NOMO-1 treated with DMSO at 0.1 percent for 48 hours (cell line): ENCODE measurements around the gene ASTN2.
"Not testable (repeated sequence)": the region's sequence is repeated elsewhere in the genome, so short reads cannot be mapped to it uniquely, and the experiment has no call there.

Source experiments
- DNase-seq: peaks from one replicate; lab custom pipeline; 2025; ENCODE audit not compliant: unreplicated experiment; lab: John Stamatoyannopoulos, UW

The ASTN2 gene

DNA sequence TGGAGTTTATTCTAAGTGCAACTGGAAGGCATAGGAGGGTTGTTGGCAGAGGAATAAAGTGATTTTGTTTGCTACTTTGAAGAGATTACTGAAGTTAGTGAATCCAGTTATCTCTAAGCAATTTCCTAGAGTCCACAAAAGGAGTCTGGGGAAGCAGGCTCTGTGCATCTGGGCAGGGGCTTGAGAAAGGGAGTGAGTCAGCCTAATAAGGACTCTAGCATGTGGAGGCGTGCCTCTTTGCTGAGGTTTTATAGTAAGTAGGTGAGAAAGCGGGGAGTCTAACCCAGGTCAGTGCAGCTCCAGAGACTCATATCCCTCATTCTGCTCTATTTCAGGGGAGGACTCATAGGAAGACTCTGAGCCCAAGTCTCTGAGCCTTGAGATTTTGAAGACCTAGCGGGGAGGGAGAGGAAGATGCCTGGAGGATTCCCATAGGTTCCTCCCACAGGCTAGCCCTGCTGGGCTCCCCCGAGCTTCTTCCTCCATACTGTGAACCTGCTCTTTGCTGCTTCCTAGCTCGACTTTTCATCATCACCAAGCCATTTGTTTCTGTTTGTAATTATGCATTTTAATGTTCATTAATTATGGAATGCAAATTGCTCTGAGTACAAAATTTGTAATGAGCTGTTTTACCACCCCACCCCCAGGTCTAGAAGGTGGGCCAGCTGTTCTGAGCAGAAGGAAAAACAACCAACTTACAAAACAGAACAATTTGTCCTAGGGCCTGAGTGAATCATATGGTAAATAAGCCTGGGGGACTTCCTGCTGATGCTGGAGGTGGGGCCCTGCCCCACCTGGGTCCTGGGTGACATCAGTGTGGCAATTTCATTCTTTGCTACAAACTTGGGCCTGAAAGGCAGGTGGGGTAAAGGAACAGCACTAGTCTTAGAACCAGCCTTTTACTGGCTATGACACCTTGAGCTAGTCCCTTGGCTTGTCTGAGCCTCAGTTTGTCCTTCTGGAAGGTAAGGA is 577.6 kb downstream of the ASTN2 start:
- DNase-seq, result no peak

DNA sequence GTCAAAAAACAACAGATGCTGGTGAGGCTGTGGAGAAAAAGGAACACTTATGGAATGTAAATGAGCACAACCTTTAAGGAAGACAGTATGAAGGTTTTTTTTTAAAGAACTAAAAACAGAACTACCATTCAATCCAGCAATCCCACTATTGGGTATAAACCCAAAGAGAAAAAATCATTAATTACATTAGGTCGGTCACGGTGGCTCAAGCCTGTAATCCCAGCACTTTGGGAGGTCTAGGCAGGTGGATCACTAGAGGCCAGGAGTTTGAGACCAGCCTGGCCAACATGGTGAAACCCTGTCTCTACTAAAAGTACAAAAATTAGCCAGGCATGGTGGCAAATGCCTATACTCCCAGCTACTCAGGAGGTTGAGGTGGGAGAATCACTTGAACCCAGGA is 584.5 kb downstream of the ASTN2 start:
- DNase-seq, result not testable (repeated sequence)

DNA sequence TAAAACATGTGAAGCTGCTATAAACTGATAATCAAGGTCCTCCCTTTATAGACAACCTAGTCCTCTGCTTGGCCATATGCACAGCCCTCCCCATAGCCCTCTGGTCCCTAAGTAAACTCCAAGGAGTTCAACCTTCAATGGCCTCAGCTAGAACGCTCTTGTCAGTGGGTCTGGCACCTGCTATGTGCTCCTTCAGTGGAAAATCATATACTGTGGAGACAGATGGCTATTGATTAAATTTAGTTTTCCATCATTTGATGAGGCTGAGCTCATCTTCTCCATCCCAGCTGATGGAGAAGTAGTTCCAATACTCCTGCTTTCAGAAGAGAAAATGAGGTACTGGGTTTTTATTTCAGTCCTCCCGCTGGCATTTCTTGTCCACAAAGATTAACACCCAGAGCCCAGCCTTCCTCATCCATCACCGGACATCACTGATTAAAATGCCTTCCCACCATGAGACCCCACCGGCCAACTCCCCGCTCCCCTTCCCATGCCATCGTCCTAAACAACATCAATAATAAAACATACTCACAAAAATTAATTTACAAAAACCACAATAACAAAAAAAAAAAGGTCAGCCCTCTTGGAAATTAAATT is 593.1 kb downstream of the ASTN2 start:
- DNase-seq, result no peak

DNA sequence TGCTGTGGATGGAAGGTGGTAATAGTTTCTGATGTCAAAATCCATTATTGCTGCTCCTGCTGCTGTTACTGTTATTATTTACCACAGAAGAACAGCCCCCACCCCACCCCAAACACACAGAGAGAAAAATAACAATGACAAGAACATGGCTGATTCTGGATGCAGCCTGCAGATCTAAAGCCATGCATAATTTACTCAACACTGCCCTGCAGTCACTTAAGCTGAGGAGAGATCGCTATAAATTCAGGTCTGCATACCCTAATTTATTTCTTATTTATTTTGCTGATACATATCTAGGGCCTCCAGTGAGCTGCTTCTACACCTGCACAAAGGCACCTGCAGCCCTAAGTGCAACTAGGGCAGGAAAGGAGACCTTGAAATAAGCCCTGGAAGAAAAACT is 595.7 kb downstream of the ASTN2 start:
- no peak for DNase-seq

DNA sequence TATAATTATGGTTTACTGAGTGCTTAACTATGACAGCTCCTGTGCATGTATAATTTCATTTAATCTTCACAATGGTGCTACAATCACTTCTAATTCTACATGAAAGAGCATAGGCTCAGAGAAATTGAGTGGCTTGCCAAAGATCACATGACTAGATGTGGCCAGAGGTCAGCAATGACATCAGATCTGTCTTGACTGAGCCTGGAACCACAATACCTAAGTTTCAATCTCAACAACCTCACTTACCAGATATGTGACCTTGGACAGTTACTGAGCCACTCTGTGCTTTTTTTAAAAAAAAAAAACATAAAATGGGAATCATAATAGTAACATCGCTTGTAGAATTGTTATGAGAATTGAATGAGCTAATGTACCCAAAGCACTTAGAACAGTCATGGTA is 597.1 kb downstream of the ASTN2 start:
- DNase-seq, result no peak

DNA sequence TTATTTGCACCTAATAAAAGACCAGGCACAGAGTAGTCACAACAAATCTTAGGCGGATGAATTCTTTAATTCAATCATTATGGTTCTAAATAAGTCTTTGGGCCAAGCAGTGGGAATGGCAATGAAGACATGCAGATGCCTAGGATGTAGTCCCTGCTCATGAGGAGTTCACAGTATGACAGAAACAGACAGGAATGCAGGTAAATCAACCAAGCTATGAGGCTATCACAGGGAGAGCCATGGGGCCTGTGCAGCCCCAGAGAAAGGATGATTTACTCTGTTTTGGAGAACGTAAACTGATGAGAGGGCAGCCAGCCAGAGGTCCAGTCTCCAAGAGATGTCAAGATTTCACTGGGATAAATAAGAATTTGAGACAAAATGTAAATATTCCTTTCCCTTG is 598.4 kb downstream of the ASTN2 start:
- no peak for DNase-seq

DNA sequence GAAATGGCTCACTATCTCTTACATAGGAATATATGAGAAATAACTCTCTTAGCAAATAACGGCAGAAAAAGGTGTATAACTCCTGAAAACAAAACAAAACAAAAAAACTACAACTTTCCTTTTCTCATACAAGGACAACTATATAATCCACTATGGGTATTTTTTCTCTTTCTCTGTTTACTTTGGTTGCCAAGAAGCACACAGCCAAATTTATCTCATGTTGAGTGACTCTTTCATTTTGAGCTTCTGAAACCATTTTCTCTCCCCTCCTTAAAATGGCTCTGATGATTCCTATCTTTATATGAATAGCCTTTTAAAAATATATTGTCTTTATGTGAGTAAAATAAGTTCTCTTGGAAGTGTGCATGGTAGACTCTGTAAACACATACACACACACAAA is 599.0 kb downstream of the ASTN2 start:
- no peak for DNase-seq

DNA sequence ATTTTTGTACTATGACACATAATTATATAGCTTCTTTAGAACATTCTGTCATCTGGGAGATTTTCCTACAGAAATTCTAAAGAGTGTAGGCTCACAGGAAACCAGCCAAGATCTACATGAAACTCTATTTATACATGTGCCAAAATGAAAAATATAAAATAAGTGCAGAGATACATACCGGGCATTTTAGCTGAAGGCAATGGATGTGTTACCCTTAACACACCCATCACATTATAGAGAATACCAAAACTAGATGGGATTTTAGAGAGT is 601.9 kb downstream of the ASTN2 start:
- no peak for DNase-seq

DNA sequence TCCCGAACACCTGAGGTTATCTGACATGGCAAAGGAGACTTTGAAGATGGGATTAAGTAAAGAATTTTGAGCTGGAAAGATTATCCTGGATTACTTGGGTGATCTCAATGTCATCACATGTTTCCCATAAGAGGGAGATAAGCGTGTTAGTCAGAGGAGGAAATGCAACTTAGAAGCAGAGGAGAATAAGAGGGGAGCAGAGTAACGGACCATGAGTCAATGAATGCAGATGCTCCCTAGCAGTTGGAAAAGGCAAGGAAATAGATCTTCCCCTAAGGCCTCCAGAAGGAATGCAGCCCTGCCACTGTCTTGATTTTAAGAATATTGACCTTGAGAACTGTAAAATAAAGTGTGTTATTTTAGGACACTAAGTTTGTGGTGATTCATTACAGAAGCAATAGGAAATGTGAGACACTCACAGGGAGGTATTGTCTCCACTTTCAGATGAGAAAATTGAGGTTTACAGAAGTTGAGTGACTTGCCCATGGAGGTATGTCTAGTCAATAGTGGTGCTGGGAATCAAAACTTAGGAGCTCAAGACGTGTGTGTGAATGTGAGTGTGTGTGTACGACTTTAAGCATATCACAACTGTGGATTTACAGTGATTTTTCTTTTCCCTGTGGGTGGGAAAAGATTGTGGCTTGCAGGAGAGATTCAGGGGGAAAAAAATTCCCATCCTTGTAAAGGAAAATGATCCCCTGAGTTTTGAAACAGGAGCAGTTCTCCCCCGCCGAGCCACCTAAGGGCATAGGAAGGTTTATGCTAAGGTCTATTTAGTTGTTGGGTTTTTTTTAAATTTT is 602.4 kb downstream of the ASTN2 start:
- no peak for DNase-seq

DNA sequence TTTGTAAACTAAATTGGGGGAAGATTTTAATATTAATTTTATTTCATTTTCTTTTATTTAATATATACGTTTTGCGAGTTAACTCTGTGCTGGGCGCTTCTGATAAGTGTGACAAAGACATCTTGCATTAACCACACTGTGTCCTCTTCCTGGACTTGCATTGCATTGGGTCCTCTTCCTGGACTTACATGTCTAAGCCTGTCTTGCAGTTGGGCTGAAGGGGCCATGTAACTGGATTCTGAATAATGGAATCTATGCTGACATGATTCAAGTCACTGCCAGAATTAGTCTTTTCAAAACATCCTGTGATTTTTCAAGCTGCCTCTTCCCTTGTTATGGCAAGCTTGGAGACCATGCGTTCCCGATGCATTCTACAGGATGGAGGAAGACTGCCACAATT is 605.2 kb downstream of the ASTN2 start:
- DNase-seq, result no peak

DNA sequence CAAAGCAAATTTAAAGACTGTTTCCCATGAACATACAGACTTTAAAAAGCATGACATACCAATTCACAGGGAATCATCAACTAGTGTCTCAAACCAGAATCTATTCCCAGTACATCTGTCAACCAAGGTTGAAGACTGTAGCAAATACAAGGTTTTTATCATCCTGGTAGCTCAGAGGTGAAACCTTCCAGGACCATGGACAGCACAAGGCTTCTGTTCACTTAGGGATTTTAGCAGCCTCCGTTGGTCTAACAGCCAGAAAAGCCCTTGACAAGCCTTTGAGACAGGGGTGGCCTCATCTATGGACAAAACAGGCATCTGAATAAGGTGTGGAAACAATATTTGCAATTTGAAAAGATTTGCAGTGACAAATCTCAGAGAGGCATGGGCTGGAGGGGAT is 608.8 kb downstream of the ASTN2 start:
- DNase-seq, result no peak

DNA sequence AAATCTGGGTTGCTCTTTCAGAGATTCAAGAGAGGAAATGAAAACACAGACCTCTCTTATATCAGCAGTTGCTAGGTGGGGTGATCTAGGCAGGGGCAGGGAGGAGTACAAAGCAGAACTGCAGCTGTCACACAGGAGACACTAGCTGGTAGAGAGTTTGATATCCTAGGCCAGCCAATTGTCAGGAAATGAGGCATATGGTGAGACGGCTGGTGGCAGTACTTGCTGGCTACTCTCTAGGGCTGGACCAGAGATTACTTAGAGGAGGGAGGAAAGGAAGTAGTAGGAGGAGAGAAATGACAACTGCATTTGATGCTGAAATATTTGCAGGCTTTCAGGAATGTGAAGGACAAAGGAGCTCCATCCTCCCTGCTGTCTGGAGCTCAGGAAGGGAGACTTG is 614.0 kb downstream of the ASTN2 start:
- DNase-seq, result no peak

DNA sequence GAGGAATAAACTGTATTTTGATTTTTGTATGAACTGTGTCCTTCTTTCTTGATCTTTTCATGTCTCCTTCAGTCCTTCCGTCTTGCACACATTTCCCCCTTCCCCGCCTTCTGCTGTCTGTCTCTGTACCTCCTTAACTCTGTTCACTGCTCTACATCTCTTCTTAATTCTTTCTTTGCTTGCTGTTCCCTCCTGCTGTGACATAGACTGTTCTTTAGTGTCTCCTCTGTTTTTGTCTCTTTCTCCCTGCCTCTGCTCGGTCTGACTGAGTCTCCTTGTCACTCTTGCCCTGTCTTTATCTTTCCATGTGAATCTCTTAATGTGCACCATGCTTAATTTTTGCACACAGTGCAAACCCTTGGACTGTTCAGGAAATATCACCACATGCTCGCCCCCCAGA is 614.8 kb downstream of the ASTN2 start:
- no peak for DNase-seq

DNA sequence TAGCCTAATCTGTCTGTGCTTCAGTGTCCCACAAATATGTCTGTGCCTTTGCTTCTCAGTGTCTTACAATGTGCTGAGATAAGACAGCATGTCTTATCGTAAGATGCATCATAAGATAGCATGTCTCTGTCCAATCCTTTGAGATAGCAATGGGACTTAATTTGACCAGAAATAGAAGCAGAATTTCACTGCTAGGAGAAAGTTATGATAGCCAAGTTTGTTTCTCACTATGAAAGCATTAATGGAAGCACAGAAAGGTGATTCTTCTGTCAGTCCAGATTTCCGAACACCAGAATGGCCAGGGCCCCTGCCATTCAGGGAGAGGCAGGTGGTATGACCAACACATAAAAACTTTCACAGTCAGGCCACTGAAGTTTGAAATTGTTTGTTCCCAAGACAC is 616.3 kb downstream of the ASTN2 start:
- DNase-seq, result no peak

DNA sequence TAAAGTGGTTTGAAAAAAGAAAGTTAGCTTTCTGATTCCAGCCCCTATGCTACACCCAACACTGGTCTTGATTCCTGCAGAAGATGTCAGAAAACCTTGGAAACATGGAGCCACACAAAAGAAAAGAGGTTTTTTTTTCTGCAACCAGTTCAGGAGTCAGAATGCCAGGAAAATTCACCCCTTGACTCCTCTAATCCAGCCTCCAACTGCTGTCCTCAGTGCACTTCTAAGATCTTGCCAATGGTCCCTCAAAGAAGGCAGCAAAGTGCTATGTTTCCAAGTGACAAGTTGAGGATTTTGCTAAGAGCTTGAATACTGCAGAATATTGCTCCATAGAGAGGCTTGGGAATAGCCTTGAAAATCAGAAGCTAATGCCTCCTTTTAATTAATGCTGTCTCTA is 617.6 kb downstream of the ASTN2 start:
- DNase-seq, result no peak

DNA sequence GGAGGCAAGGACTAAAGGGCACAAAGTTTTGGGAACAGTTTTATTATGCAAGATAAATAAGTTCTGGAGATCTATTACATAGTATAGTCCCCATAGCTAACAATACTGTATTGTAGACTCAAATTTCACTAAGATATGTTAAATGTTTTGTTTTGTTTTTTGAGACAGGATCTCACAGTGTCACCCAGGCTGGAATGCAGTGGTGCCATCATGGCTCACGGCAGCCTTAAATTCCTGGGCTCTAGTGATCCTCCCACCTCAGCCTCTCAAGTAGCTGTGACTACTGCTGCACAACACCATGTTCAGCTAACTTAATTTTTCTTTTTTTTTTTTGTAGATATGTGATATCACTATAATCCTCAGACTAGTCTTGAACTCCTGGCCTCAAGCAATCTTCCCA is 618.2 kb downstream of the ASTN2 start:
- DNase-seq, result no peak

DNA sequence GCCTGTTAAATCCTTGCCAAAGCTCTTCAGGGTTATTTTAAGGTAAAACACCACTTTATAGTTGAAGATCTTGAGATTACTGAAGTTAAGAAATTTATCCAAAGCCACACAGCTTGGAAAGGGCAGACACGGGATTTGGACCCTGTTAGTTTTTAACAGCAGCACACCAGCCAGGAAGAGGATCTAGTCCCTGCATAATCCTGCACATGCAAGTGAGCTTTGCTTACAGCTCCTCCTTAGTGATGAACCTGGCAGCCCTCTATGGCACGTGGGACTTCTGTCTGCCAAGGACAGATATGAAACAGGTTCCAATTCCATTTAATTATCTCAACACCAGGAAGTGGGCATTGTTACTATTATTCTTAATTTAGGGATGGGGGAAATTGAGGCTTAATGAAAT is 619.0 kb downstream of the ASTN2 start:
- DNase-seq, result no peak

DNA sequence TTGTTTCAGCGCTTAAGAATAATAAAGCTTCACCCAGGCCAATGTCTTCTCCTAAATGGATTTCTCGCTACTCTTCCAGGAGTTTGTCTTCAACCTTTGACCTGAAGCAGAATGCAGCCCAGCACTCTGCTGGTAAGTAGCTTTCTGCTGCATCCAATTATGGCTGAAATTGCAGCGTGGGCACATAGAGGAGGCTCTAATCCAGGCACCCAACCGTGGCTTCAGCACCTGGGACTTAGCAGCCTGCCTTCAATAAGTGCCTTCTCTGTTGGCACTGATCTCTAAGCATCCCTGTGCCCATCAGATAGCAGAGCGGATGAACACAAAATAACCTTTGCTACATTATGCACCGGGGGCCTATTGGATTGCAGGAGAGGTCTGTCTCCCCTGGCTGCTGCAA is 622.6 kb downstream of the ASTN2 start:
- DNase-seq, result no peak

DNA sequence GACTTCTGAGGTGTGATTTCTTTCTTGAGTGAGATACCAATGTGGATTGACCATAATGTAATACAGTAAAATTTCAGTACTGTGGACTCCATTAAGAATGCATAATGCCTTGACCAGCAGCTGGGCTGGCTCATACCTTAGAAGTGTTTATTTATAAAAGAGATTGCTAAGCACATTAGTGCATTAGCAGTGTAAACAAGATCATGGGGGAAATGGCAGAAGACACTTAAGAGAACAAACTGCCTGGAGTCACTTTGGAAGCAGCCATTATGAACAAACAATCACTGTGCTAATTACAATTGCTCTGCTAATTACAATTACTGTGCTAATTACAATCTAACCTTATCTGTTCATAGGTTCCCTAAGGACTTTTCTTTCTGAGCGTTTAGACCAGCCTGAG is 623.5 kb downstream of the ASTN2 start:
- DNase-seq, result no peak

DNA sequence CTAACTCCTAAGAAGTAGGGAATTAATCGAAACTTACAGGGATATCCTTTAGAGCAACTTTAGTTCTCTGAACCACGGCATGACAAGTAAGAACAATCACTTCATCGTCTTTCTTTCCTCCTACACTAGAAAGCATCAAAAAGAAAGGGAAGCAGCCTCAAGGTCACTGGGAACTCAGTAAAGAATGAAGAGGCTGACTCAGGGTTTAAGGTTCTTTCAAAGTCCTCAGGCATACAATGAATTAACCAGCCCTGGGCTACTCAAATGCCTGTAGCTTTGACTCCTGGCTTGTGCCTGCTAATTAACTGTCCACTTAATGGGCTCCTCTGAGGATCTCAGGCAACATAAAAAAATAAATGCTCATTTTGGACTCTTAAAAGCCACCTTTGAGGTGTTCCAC is 625.8 kb downstream of the ASTN2 start:
- DNase-seq, result no peak

DNA sequence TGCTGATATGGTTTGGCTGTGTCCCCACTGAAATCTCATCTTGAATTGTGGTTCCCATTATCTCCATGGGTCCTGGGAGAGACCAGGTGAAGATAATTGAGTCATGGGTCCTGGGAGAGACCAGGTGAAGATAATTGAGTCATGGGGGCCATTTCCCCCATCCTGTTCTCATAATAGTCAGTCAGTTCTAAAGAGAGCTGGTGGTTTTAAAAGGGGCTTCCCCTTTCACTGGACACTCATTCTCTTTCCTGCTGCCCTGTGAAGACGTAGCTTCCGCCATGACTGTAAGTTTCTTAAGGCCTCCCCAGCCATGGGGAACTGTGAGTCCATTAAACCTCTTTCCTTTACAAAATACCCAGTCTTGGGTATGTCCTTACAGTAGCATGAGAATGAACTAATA is 628.1 kb downstream of the ASTN2 start:
- DNase-seq, result no peak

DNA sequence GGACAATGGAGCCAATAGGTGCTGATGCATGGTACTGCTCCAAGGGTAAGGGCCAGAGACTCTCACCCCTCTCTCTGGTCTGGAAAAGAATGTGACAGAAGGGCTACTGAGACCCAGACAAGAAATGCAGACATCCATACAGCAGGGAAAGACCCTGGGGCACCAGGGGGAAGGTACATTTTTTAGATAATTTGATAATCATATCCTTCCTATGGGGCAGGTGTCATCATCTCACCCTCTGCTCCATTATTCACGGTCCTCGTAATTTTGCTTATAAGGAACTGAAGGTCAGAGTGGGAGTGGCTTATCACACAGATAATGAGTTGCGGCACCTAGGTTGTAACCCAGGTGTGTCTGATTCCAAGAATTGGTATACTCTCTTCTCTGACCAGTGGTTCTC is 637.7 kb downstream of the ASTN2 start:
- DNase-seq, result no peak
